PFSK-1 (cell line): ENCODE results near the gene LRRC43.

Experiments
- POLR2AphosphoS5 ChIP-seq: IDR thresholded peaks from 2 replicates; pipeline ENCODE4 v1.6.1; 2012; ENCODE audit warnings: low read depth, mild to moderate bottlenecking, control low read depth, low read length, moderate library complexity
- SIN3A ChIP-seq: IDR thresholded peaks from 2 replicates; pipeline ENCODE4 v1.6.1; 2012; ENCODE audit warnings: mild to moderate bottlenecking, low read length, moderate library complexity, borderline replicate concordance; ENCODE audit not compliant: insufficient read depth
- TAF1 ChIP-seq: IDR thresholded peaks from 2 replicates; pipeline ENCODE4 v1.6.1; 2012; ENCODE audit warnings: low read length, control low read depth, borderline replicate concordance; ENCODE audit not compliant: insufficient read depth

DNA sequence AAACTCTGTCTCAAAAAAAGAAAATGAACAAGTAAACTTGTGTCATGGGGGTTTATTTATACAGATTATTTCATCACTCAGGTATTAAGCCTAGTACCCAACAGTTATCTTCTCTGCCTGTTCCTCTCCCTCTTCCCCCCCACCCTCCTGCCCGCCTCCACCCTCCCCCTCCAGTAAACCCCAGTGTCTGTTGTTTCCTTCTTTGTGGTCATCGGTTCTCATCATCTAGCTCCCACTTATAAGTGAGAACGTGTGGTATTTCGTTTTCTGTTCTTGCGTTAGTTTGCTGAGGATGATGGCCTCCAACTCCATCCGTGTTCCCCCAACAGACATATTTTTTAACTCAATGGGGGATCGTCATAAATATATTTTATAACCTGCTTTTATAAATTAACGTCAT lies 21.2 kb upstream of the LRRC43 start:
- TF ChIP-seq POLR2AphosphoS5 = no peak
- no peak for TF ChIP-seq SIN3A
- no peak for TF ChIP-seq TAF1
